Tibial nerve (tissue), 4 donors: ENCODE results near the gene CFL1. TPM values are rescaled to one million over a fixed set of nuclear protein-coding genes. Genes with fewer than 3 reads are reported as not detected.

ENCODE experiments used
- DNase-seq, 2 donors: peaks; one replicate each; pipeline ENCODE4 v3.0.0-alpha.2; 2019; ENCODE audit warnings: low spot score in 2 of 2
- H3K27ac ChIP-seq, 4 donors: fragments of 200-600 bp; sonication (generic) in 3 of 4; one replicate each; pipeline ENCODE4 v1.5.1; 2017 to 2019; ENCODE audit warnings: mild to moderate bottlenecking in 1 of 4
- H3K27me3 ChIP-seq, 2 donors: fragments of 200-600 bp; sonication (generic) in 1 of 2; one replicate each; pipeline versions ENCODE4 v1.5.1 to v1.6.0; 2017 to 2019
- H3K36me3 ChIP-seq, 3 donors: fragments of 200-600 bp; sonication (generic); one replicate each; pipeline ENCODE4 v1.5.1; 2018 to 2019
- H3K4me1 ChIP-seq, 4 donors: fragments of 200-600 bp; sonication (generic) in 3 of 4; one replicate each; pipeline ENCODE4 v1.5.1; 2017 to 2019
- H3K4me3 ChIP-seq, 4 donors: fragments of 200-600 bp; sonication (generic) in 3 of 4; one replicate each; pipeline ENCODE4 v1.5.1; 2017 to 2019; ENCODE audit warnings: mild to moderate bottlenecking in 1 of 4, moderate library complexity in 1 of 4
- H3K9me3 ChIP-seq, 4 donors: fragments of 200-600 bp; sonication (generic) in 3 of 4; one replicate each; pipeline ENCODE4 v1.5.1; 2017 to 2019
- CTCF ChIP-seq, 5 experiments: fragments of 200-600 bp in 3 of 5; fragments of 450-650 bp in 2 of 5; sonication (generic) in 3 of 5; IDR thresholded peaks; one replicate each; pipeline ENCODE4 v1.5.1; 2016 to 2019; ENCODE audit warnings: antibody characterized with exemption in 5 of 5, mild to moderate bottlenecking in 3 of 5, moderate library complexity in 2 of 5
- EP300 ChIP-seq, 2 donors: sonication (generic); formaldehyde crosslinking; IDR thresholded peaks; one replicate each; pipeline ENCODE4 v1.6.1; 2017; ENCODE audit warnings: antibody characterized with exemption in 2 of 2, mild to moderate bottlenecking in 1 of 2
- POLR2A ChIP-seq, 2 donors: fragments of 450-650 bp; IDR thresholded peaks; one replicate each; pipeline ENCODE4 v1.6.1; 2017; ENCODE audit warnings: antibody characterized with exemption in 2 of 2, mild to moderate bottlenecking in 2 of 2, moderate library complexity in 2 of 2
- WGBS, 2 donors: methylation state at CpG; one replicate each; pipeline ENCODE4 v1.1.5; 2018; 5-methylcytosine and 5-hydroxymethylcytosine counted together
- total RNA-seq, 4 donors: library from RNA; depleted of rRNA; stranded (reverse); fragments of >200 nt; gene quantifications; one replicate each; pipeline ENCODE4 v1.1.0, GENCODE V29; 2016

Gene CFL1
- 100 to 1,000 TPM; 461 to 881 (median 580) TPM for total RNA-seq

DNA sequence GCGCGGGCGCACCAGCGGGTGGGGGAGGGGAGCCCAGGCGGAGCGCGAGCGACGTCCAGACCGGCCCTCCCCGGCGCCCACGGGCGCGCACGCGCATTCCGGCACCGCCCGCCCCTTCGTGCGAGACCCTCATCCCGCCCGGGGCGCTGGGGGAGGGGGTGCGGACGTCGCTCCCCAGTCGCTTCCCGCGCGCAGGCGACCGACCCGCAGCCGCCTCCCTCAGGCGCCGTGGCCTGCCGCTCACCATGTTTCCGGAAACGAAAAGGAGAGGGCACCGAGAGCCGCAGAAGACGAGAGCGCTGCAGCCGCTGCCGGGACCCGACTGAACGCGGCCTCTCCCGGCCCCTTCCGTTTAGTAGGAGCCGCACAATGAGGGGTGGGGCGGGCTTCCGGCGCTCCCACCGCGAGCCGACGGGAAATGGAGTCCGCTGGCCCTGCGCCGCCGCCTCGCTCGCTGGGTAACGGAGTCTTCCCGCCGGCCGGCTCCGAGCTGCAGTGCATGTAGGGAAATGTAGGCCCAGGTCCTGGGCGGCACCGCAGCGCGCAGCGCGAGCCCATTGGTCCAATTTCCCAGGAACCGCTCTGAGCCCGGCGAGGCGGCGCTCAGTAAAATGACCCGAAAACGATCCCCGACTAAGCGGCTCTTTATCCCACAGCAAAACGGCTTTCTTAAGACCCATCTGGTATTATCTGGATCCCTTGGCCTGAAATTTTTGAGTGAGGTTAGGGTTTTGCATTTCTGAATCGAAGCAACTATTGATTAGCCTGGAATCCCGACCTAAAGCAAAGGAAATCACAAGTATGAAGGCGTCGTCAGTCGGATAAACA is at the start of gene CFL1:
Gene CFL1 (minus strand): TSS at position 328 of the 828 bp plus-strand sequence. CDS start 81 bp downstream, at position 247.
- H3K4me3 ChIP-seq, result peak within 1 kb of the TSS; percentile 88 to 92 (median 90)
- no peaks in the 10 kb centered on the region for H3K27me3 ChIP-seq
- no peaks in the 10 kb centered on the region for H3K9me3 ChIP-seq
- WGBS, 2 donors, result 0% methylated on average over 26 to 40 of the region's 92 CpGs
- peaks cover 2 to 48% (median 28%) of the 10 kb centered on the region in 3 donors for H3K36me3 ChIP-seq
- DNase-seq, result peak; percentile 94 to 97
- peak; percentile 95 to 99 for TF ChIP-seq POLR2A (IDR thresholded peaks at IDR 0.05)
- peak in 2 of 5 experiments; percentile 37 to 42 for TF ChIP-seq CTCF (IDR thresholded peaks at IDR 0.05)
- TF ChIP-seq EP300 (IDR thresholded peaks at IDR 0.05), result peak; percentile 89 to 99
- H3K27ac ChIP-seq, result peak within 1 kb of the TSS; percentile 96 to 99 (median 98)
- H3K4me1 ChIP-seq, result peaks cover 0 to 65% (median 24%) of the 10 kb centered on the region in 4 donors

- Histone ChIP-seq H3K4me3 (no peak overlapping the region), H3K27ac (no peak overlapping the region), H3K9me3 (no peaks in the 10 kb centered on the region), H3K4me1 (peaks cover 0 to 10% (median 5%) of the 10 kb centered on the region in 4 donors), H3K27me3 (no peaks in the 10 kb centered on the region), H3K36me3 (no peaks in the 10 kb centered on the region)
- WGBS, 2 donors, result 87 to 93% methylated on average over 5 of the region's 5 CpGs
- DNase-seq, result no peak
- no peak for TF ChIP-seq POLR2A (IDR thresholded peaks at IDR 0.05)
Observed at GRCh38 chr11:65906602-65907001, 48.6 kb upstream of the CFL1 start.

DNA sequence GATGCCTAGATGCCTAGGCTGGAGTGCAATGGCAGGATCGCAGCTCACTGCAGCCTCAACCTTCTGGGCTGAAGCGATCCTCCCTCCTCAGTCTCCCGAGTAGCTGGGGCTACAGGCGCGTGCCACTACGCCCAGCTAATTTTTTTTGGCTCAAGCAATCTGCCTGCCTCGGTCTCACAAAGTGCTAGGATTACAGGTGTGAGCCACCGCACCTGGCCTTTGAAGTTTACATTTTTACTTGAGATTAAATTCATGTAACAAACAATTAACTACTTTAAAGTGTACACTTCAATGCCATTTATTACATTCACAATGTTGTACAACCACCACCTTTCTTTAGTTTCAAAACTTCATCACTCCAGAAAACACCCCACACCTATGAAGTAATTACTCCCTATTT is 45.7 kb upstream of the CFL1 start:
- Histone ChIP-seq H3K27me3 (peaks cover 0 to 16% of the 10 kb centered on the region in 2 donors), H3K9me3 (no peaks in the 10 kb centered on the region), H3K4me1 (peaks cover 0 to 27% (median 11%) of the 10 kb centered on the region in 4 donors), H3K36me3 (no peaks in the 10 kb centered on the region), H3K4me3 (no peak overlapping the region), H3K27ac (peak overlapping the region in 1 of 4 donors; percentile 55)
- no peak for DNase-seq
- no peak for TF ChIP-seq POLR2A (IDR thresholded peaks at IDR 0.05)
- TF ChIP-seq EP300 (IDR thresholded peaks at IDR 0.05), result no peak
- no peak for TF ChIP-seq CTCF (IDR thresholded peaks at IDR 0.05)
- 74 to 79% methylated on average over 8 of the region's 8 CpGs for WGBS, 2 donors

DNA sequence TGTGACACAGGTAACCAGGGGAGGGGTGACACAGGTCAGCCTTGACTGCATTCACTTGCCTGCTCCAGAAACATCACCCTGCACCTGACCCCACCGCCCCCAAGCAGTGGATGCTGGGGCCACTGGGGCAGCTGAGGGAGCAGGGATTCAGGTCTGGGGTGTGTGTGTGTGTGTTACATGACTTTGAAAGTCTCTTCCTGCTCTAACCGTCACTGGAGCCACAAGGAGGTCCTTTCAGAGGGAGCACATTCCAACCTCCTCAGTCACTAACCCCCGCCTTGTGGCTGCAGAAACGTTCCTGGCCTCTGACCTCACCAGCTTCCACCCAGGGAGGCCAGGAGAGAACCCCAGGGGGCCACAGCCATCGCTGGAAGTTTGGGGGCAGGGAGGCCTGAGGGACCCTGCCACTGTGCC is 45.1 kb upstream of the CFL1 start:
- 11% methylated on average over 1 to 5 of the region's 5 CpGs for WGBS, 2 donors
- no peak overlapping the region for H3K4me3 ChIP-seq
- TF ChIP-seq EP300 (IDR thresholded peaks at IDR 0.05) (no peak), POLR2A (IDR thresholded peaks at IDR 0.05) (no peak), CTCF (IDR thresholded peaks at IDR 0.05) (no peak)
- H3K9me3 ChIP-seq, result no peaks in the 10 kb centered on the region
- DNase-seq, result no peak
- peaks cover 0 to 16% of the 10 kb centered on the region in 2 donors for H3K27me3 ChIP-seq
- peaks cover 0 to 27% (median 11%) of the 10 kb centered on the region in 4 donors for H3K4me1 ChIP-seq
- H3K27ac ChIP-seq, result peak overlapping the region in 1 of 4 donors; percentile 55
- H3K36me3 ChIP-seq, result no peaks in the 10 kb centered on the region

- H3K27ac ChIP-seq, result peak overlapping the region in 2 of 4 donors; percentile 61 to 75
- H3K4me1 ChIP-seq, result peaks cover 0 to 27% (median 11%) of the 10 kb centered on the region in 4 donors
- H3K9me3 ChIP-seq, result no peaks in the 10 kb centered on the region
- no peak for DNase-seq
- H3K4me3 ChIP-seq, result peak overlapping the region in 3 of 4 donors; percentile 47 to 59 (median 59)
- 79 to 88% methylated on average over 11 of the region's 11 CpGs for WGBS, 2 donors
- TF ChIP-seq CTCF (IDR thresholded peaks at IDR 0.05) (no peak), EP300 (IDR thresholded peaks at IDR 0.05) (no peak), POLR2A (IDR thresholded peaks at IDR 0.05) (no peak)
- no peaks in the 10 kb centered on the region for H3K36me3 ChIP-seq
- peaks cover 0 to 16% of the 10 kb centered on the region in 2 donors for H3K27me3 ChIP-seq
Observed at GRCh38 chr11:65900899-65901180, 42.9 kb upstream of the CFL1 start.
